ENCODE data around the gene ZBTB43. TPM values are rescaled to one million over a fixed set of nuclear protein-coding genes. Genes with fewer than 3 reads are reported as not detected.
A peak's percentile ranks its signal among the peaks of the same experiment; 100 is the strongest.
"Not testable (repeated sequence)": the region's sequence is repeated elsewhere in the genome, so short reads cannot be mapped to it uniquely, and the experiment has no call there.

ZBTB43 gene
- total RNA-seq, 1 donor, result 18.1 TPM

DNA sequence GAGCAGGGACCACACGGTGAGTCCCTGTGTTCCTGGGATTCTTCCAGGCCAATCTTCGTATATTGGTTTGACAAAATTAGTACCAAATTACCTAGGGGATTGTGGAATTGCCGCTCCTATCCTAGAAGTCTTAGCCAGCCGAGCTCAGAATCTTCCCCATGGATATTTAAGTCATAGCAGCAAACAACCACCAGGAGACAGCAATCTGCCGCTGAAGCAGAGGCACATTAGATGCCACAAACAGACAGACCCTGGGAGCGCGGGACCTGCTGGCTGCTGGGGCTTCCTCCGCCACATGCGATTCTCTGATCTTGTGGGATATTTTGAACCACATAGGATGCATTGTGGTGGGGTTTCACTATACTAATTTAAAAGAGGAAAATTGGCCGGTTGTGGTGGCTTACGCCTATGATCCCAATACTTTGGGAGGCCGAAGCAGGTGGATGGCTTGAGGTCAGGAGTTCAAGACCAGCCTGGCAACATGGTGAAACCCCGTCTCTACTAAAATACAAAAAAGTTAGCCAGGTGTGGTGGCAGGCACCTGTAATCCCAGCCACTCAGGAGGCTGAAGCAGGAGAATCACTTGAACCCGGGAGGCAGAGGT lies 31.7 kb upstream of the ZBTB43 start:
- H4K20me1 ChIP-seq (ENCODE audit: insufficient read depth, low read length), result no peaks in the 10 kb centered on the region
- TF ChIP-seq, protein P1, sequence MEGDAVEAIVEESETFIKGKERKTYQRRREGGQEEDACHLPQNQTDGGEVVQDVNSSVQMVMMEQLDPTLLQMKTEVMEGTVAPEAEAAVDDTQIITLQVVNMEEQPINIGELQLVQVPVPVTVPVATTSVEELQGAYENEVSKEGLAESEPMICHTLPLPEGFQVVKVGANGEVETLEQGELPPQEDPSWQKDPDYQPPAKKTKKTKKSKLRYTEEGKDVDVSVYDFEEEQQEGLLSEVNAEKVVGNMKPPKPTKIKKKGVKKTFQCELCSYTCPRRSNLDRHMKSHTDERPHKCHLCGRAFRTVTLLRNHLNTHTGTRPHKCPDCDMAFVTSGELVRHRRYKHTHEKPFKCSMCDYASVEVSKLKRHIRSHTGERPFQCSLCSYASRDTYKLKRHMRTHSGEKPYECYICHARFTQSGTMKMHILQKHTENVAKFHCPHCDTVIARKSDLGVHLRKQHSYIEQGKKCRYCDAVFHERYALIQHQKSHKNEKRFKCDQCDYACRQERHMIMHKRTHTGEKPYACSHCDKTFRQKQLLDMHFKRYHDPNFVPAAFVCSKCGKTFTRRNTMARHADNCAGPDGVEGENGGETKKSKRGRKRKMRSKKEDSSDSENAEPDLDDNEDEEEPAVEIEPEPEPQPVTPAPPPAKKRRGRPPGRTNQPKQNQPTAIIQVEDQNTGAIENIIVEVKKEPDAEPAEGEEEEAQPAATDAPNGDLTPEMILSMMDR (IDR thresholded peaks at IDR 0.05; ENCODE audit: extremely low read depth, low read depth, low read length), result peak; percentile 59
- no peaks in the 10 kb centered on the region for H3K9me3 ChIP-seq (ENCODE audit: low read depth, low read length)
- no peak overlapping the region for H3K27ac ChIP-seq (ENCODE audit: low read depth, low read length)
- no peaks in the 10 kb centered on the region for H3K79me2 ChIP-seq (ENCODE audit: insufficient read depth, low read length)
- H3K4me2 ChIP-seq (ENCODE audit: insufficient read depth, low read length), result no peak overlapping the region
- H2AFZ ChIP-seq (ENCODE audit: low read length), result peak overlapping the region; percentile 25
- no peaks in the 10 kb centered on the region for H3K4me1 ChIP-seq (ENCODE audit: insufficient read depth, low read length)
- H3K36me3 ChIP-seq (ENCODE audit: insufficient read depth, low read length), result no peaks in the 10 kb centered on the region
- DNase-seq (ENCODE audit: insufficient read length, low spot score, missing footprints), result peak; percentile 86
- H3K4me3 ChIP-seq (ENCODE audit: insufficient read depth, low read length), result no peak overlapping the region
- peaks cover 14% of the 10 kb centered on the region for H3K27me3 ChIP-seq (ENCODE audit: insufficient read depth, low read length)

DNA sequence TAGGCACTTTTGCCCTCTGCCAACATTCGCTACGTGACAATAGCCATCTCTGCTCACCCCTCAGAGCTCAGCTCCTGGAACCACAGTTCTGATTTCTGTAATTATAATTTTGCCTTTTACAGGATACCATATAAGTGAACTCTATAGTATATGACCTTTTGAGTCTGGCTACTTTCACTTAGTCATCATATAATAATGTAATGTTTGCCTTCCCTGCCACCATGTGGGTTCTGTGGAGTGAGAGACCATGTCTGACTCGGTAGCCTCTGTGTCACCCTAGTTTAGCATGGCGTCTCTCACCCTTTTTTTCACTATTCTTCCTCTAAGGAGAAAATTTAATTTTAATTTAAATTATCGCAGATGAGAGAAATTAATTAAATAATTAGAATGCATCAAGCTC lies 28.9 kb upstream of the ZBTB43 start:
- Histone ChIP-seq H3K9me3 (ENCODE audit: low read depth, low read length) (no peaks in the 10 kb centered on the region), H3K27me3 (ENCODE audit: insufficient read depth, low read length) (peaks cover 20% of the 10 kb centered on the region)
- TF ChIP-seq, protein P1 (IDR thresholded peaks at IDR 0.05; ENCODE audit: extremely low read depth, low read depth, low read length), result no peak

DNA sequence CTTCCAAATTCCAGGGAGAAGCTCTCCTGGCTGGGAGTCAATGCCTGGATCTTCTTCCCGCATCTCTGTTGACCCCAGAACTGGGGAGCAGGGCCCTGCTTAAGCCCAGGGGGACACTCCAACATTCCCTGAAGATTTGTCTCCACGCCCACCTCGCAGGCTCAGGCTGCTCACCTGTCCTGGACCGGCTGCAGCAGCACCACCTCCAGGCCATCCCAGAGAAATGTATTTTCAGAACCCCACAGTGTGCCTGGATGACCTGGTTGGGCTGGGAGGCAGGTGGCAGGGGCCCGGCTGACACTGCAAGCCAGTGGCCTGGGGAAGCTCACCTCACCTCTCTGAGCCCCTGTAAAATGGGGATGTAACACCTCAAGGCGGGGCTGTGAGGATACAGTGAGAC lies 27.1 kb upstream of the ZBTB43 start:
- no peak overlapping the region for H3K4me2 ChIP-seq (ENCODE audit: insufficient read depth, low read length)
- H3K4me3 ChIP-seq (ENCODE audit: insufficient read depth, low read length), result no peak overlapping the region
- no peak overlapping the region for H2AFZ ChIP-seq (ENCODE audit: low read length)
- no peaks in the 10 kb centered on the region for H3K36me3 ChIP-seq (ENCODE audit: insufficient read depth, low read length)
- no peak for DNase-seq (ENCODE audit: insufficient read length, low spot score, missing footprints)
- H3K4me1 ChIP-seq (ENCODE audit: insufficient read depth, low read length), result peaks cover 3% of the 10 kb centered on the region
- TF ChIP-seq, protein P1 (IDR thresholded peaks at IDR 0.05; ENCODE audit: extremely low read depth, low read depth, low read length), result no peak
- peaks cover 20% of the 10 kb centered on the region for H3K27me3 ChIP-seq (ENCODE audit: insufficient read depth, low read length)
- H4K20me1 ChIP-seq (ENCODE audit: insufficient read depth, low read length), result no peaks in the 10 kb centered on the region
- no peaks in the 10 kb centered on the region for H3K9me3 ChIP-seq (ENCODE audit: low read depth, low read length)
- H3K27ac ChIP-seq (ENCODE audit: low read depth, low read length), result no peak overlapping the region
- H3K79me2 ChIP-seq (ENCODE audit: insufficient read depth, low read length), result no peaks in the 10 kb centered on the region

More for the DNA sequence above, 28.9 kb upstream of the ZBTB43 start:
- no peak overlapping the region for H2AFZ ChIP-seq (ENCODE audit: low read length)
- H3K36me3 ChIP-seq (ENCODE audit: insufficient read depth, low read length), result no peaks in the 10 kb centered on the region
- no peaks in the 10 kb centered on the region for H3K79me2 ChIP-seq (ENCODE audit: insufficient read depth, low read length)
- no peaks in the 10 kb centered on the region for H4K20me1 ChIP-seq (ENCODE audit: insufficient read depth, low read length)
- H3K4me3 ChIP-seq (ENCODE audit: insufficient read depth, low read length), result no peak overlapping the region
- no peak overlapping the region for H3K27ac ChIP-seq (ENCODE audit: low read depth, low read length)
- no peak overlapping the region for H3K4me2 ChIP-seq (ENCODE audit: insufficient read depth, low read length)
- no peaks in the 10 kb centered on the region for H3K4me1 ChIP-seq (ENCODE audit: insufficient read depth, low read length)
- DNase-seq (ENCODE audit: insufficient read length, low spot score, missing footprints), result peak; percentile 30

DNA sequence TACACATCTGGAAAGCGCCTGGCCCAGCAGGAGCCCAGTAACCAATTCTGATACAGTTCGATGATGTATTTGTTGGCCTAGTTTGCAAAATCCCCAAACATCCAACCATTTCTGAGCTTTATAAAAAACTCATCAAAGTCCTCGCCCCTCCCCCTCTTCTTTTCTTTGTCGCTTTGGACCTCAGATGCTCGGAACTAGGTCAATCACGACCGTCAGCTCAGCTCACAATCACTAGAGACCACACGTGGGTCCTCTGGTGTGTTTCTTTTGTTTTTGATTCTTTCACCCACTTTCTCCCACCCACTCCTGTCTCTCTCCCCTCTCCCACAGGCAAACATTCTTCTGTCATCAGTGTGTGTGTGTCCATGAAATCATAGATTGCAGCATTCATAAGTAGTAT lies 26.7 kb upstream of the ZBTB43 start:
- no peak overlapping the region for H3K27ac ChIP-seq (ENCODE audit: low read depth, low read length)
- no peaks in the 10 kb centered on the region for H3K36me3 ChIP-seq (ENCODE audit: insufficient read depth, low read length)
- H3K9me3 ChIP-seq (ENCODE audit: low read depth, low read length), result no peaks in the 10 kb centered on the region
- peaks cover 21% of the 10 kb centered on the region for H3K27me3 ChIP-seq (ENCODE audit: insufficient read depth, low read length)
- no peak for DNase-seq (ENCODE audit: insufficient read length, low spot score, missing footprints)
- TF ChIP-seq, protein P1 (IDR thresholded peaks at IDR 0.05; ENCODE audit: extremely low read depth, low read depth, low read length), result no peak
- H3K79me2 ChIP-seq (ENCODE audit: insufficient read depth, low read length), result no peaks in the 10 kb centered on the region
- no peaks in the 10 kb centered on the region for H4K20me1 ChIP-seq (ENCODE audit: insufficient read depth, low read length)
- no peak overlapping the region for H3K4me3 ChIP-seq (ENCODE audit: insufficient read depth, low read length)
- H3K4me2 ChIP-seq (ENCODE audit: insufficient read depth, low read length), result no peak overlapping the region
- H3K4me1 ChIP-seq (ENCODE audit: insufficient read depth, low read length), result peaks cover 3% of the 10 kb centered on the region
- no peak overlapping the region for H2AFZ ChIP-seq (ENCODE audit: low read length)

DNA sequence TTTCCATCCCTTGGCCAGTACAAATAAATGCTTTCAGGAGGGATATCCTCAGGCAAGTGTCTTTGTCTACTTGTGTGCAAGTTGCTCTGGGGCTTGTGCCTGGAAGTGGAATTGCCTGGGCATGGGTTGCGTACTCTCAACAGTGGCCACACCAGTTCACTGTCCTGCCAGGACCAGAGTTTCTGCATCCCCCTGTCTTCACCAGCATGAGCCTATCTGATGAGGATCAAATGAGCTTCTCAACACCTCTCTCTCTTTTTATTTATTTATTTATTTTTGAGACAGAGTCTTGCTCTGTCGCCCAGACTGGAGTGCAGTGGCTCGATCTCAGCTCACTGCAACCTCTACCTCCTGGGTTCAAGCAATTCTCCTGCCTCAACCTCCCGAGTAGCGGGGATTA lies 26.1 kb upstream of the ZBTB43 start:
- DNase-seq (ENCODE audit: insufficient read length, low spot score, missing footprints), result peak; percentile 67
- H3K36me3 ChIP-seq (ENCODE audit: insufficient read depth, low read length); H2AFZ ChIP-seq (ENCODE audit: low read length); H4K20me1 ChIP-seq (ENCODE audit: insufficient read depth, low read length); H3K4me3 ChIP-seq (ENCODE audit: insufficient read depth, low read length); H3K9me3 ChIP-seq (ENCODE audit: low read depth, low read length); H3K4me2 ChIP-seq (ENCODE audit: insufficient read depth, low read length); H3K4me1 ChIP-seq (ENCODE audit: insufficient read depth, low read length); H3K27ac ChIP-seq (ENCODE audit: low read depth, low read length); H3K79me2 ChIP-seq (ENCODE audit: insufficient read depth, low read length): not testable (repeated sequence)
- H3K27me3 ChIP-seq (ENCODE audit: insufficient read depth, low read length), result peaks cover 22% of the 10 kb centered on the region

All from osteoblast (primary cell).